Lower lobe of right lung (tissue), 2 donors: ENCODE measurements around the gene CARD10. TPM values are rescaled to one million over a fixed set of nuclear protein-coding genes. Genes with fewer than 3 reads are reported as not detected.
A peak's percentile ranks its signal among the peaks of the same experiment; 100 is the strongest.
"Not testable (repeated sequence)": the region's sequence is repeated elsewhere in the genome, so short reads cannot be mapped to it uniquely, and the experiment has no call there.

Experiments
- ATAC-seq, 2 donors: fragments of 200-7000 bp; cut with Tn5 transposase; one replicate each; pipeline ENCODE4 v1.9.1; 2020 to 2022; ENCODE audit warnings: mild to moderate bottlenecking in 2 of 2, moderate library complexity in 2 of 2
- DNase-seq: peaks from one replicate; pipeline ENCODE4 v3.0.0-alpha.2; 2020
- H3K27ac ChIP-seq: fragments of 200-600 bp; one replicate; pipeline ENCODE4 v1.8.0; 2022
- H3K27me3 ChIP-seq: fragments of 200-600 bp; one replicate; pipeline ENCODE4 v1.8.0; 2022; ENCODE audit warnings: low read depth
- H3K36me3 ChIP-seq: fragments of 200-600 bp; one replicate; pipeline ENCODE4 v1.8.0; 2022; ENCODE audit warnings: mild to moderate bottlenecking
- H3K4me1 ChIP-seq: fragments of 200-600 bp; one replicate; pipeline ENCODE4 v1.8.0; 2022
- H3K4me3 ChIP-seq: fragments of 200-600 bp; one replicate; pipeline ENCODE4 v1.8.0; 2022; ENCODE audit warnings: mild to moderate bottlenecking
- H3K9me3 ChIP-seq: fragments of 200-600 bp; one replicate; pipeline ENCODE4 v1.8.0; 2022
- intact Hi-C: fragments of 100-400 bp; cut with DNase I; formaldehyde crosslinking; loops from one replicate; pipeline ENCODE4 v1.11.0; 2022
- total RNA-seq: library from RNA; stranded (reverse); fragmentation: NEBNext Ultra II Directional; extraction: Animal tissue kit (Norgen Biotek cat#: 25700); gene quantifications from one replicate; pipeline ENCODE4 v1.2.1, GENCODE V29; 2021
- TF ChIP-seq, protein P1 (sequence below): fragments of 200-600 bp; IDR thresholded peaks from one replicate; pipeline ENCODE4 v1.8.0; 2022; ENCODE audit warnings: antibody characterized with exemption, mild to moderate bottlenecking
- donor health status: DM: no; HTN: yes; CAD: no; lungs with severe emphysema.

The CARD10 gene
- total RNA-seq, 1 donor from 2014 or later, result 14.9 TPM

DNA sequence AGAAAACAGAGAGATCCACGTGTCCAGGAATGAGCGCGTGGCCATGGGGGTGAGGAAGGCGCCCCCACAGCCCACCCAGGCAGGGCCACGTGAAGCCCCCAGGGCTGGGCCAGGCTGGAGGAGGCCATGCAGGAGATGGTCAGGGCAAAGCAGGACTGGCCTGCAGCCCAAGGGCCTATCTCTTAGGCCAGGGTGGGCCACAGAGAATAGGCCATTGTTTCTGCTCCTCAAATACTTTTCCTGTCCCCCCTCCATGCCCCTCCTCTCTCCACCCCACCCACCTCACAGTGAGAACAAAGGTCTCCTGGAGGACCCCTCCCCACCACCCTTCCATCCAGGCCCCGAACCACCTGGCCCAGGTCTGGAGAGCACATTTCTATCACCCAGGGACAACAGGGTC lies 32.8 kb upstream of the CARD10 start:
- Histone ChIP-seq H3K4me3 (no peak overlapping the region), H3K36me3 (no peaks in the 10 kb centered on the region), H3K4me1 (peaks cover 69% of the 10 kb centered on the region), H3K27ac (peak overlapping the region; percentile 72), H3K27me3 (no peaks in the 10 kb centered on the region), H3K9me3 (no peaks in the 10 kb centered on the region)
- ATAC-seq (no peak), DNase-seq (no peak)
- intact Hi-C loops, result no loop called here
- TF ChIP-seq, protein P1, sequence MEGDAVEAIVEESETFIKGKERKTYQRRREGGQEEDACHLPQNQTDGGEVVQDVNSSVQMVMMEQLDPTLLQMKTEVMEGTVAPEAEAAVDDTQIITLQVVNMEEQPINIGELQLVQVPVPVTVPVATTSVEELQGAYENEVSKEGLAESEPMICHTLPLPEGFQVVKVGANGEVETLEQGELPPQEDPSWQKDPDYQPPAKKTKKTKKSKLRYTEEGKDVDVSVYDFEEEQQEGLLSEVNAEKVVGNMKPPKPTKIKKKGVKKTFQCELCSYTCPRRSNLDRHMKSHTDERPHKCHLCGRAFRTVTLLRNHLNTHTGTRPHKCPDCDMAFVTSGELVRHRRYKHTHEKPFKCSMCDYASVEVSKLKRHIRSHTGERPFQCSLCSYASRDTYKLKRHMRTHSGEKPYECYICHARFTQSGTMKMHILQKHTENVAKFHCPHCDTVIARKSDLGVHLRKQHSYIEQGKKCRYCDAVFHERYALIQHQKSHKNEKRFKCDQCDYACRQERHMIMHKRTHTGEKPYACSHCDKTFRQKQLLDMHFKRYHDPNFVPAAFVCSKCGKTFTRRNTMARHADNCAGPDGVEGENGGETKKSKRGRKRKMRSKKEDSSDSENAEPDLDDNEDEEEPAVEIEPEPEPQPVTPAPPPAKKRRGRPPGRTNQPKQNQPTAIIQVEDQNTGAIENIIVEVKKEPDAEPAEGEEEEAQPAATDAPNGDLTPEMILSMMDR, result no peak

DNA sequence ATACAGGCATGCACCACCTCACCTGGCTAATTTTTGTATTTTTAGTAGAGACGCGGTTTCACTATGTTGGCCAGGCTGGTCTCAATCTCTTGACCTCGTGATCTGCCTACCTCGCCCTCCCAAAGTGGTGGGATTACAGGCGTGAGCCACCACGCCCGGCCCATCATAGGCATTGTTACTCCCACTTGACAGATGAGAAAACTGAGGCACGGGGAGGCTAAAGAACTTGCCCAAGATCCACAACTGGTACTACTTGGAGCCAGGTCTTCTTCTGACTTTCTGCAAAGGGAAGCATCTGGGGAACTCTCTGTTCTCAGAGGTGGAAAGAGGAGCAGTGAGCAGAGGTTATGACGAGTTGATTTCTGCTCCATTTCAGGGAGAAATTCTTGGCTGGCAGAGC lies 31.7 kb upstream of the CARD10 start:
- H3K27me3 ChIP-seq, intact Hi-C loops, H3K9me3 ChIP-seq, H3K4me3 ChIP-seq, ATAC-seq, DNase-seq, H3K36me3 ChIP-seq: not testable (repeated sequence)
- H3K27ac ChIP-seq, result peak overlapping the region; percentile 72
- peaks cover 74% of the 10 kb centered on the region for H3K4me1 ChIP-seq

DNA sequence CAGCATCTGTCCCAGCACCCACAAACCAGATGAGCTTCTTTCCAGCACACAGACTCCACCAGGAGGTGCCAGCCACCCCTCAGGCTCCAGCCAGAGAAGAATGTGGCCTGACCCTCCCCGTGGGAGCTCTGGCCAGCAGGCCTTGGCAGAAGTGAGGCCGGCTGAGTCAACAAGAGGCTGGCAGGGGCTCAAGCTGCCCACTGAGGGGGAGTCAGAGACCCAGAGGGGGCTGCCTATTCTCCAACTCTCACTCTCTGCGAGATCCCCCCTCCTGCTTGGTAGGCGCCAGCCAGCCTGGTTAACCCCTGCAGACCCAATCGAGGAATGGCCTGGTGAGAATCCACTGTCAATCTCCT lies 30.5 kb upstream of the CARD10 start:
- ATAC-seq, result peak in 1 of 2 donors; percentile 23
- DNase-seq, result peak; percentile 73
- Histone ChIP-seq H3K4me1 (peaks cover 86% of the 10 kb centered on the region), H3K4me3 (no peak overlapping the region), H3K9me3 (no peaks in the 10 kb centered on the region), H3K27me3 (no peaks in the 10 kb centered on the region), H3K36me3 (no peaks in the 10 kb centered on the region), H3K27ac (peak overlapping the region; percentile 93)
- intact Hi-C loops, result loop anchor here (10.0 kb wide), 1 partner anchor 45 kb away; no protein-coding TSS in a partner anchor
- TF ChIP-seq, protein P1, result peak; percentile 23

DNA sequence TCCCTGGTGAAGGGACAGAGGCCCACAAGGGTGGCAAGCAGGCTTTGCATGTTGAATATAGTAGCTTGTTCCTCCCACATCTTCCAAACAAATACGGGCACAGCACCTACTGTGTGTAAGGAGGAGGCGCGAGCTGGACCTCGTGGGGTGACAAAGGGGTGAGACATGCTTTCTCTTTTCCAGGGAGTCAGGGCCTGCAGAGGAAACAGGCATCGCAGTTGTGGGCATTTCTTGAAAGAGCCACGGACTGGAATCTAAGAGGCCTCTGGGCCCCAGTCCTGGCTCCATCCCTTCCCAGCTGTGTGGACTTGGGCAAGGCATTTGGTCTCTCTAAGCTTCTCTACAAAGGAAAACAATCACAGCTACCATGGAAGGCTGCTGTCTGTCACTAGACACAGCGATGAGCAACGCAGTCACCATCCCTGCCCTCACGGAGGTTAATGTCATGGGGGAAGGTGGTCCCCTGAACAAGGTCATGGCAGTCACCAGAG lies 28.1 kb upstream of the CARD10 start:
- Histone ChIP-seq H3K27ac (peak overlapping the region; percentile 93), H3K27me3 (no peaks in the 10 kb centered on the region), H3K9me3 (no peaks in the 10 kb centered on the region), H3K4me3 (no peak overlapping the region), H3K36me3 (no peaks in the 10 kb centered on the region), H3K4me1 (peaks cover 77% of the 10 kb centered on the region)
- intact Hi-C loops, result loop anchor here (10.0 kb wide), 1 partner anchor 48 kb away; no protein-coding TSS in a partner anchor
- ATAC-seq (no peak), DNase-seq (no peak)
- TF ChIP-seq, protein P1, result no peak

DNA sequence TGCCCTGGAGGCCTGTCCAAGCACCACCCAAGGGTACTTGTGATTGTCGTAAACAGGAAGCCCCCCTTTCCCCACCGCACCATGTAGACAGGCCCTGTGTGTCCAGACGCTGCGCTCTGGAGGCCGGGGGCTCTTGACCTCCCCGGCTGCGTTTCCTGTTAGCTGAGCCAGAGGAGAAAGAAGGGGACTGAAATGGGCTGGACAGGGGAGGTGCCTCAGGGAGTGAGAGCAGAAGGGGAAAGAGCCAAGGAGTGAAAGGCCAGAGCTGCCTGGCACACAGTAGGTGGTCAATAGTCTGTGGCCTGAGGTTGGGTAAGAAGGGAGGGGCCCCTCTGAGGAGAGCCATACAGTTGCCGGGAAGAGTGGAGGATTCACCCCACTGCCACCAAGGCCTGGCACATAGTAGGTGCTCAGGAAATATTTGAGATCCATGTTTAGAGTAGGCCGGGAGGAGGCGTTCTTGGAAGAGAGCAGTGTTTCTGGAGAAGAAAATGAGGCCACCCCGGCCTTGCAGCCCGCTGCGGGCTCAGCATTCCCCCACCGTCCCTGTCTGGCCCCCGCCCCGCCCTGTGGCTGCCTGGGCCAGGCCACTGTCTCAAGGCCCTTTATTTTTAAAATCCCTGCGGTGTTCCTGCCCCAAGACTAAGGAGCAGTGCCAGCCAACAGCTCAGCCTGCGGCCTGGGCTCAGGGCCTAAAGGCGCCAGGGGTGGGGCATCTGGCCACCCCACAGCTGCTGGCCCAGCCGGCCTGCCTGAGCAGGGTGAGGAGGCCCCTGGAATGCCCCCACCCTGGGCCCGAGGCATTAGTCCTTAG lies 27.4 kb upstream of the CARD10 start:
- DNase-seq (peak; percentile 73), ATAC-seq (peak; percentile 52 to 62)
- H3K27me3 ChIP-seq, result no peaks in the 10 kb centered on the region
- intact Hi-C loops, result loop anchor here (10.0 kb wide), 1 partner anchor 48 kb away; no protein-coding TSS in a partner anchor
- peak overlapping the region; percentile 93 for H3K27ac ChIP-seq
- H3K9me3 ChIP-seq, result no peaks in the 10 kb centered on the region
- peaks cover 76% of the 10 kb centered on the region for H3K4me1 ChIP-seq
- H3K36me3 ChIP-seq, result no peaks in the 10 kb centered on the region
- peak overlapping the region; percentile 37 for H3K4me3 ChIP-seq
- TF ChIP-seq, protein P1, result peak; percentile 20
